HG03378 (cell line): ENCODE measurements around the gene ARHGEF1.
A peak's percentile ranks its signal among the peaks of the same experiment; 100 is the strongest.

Experiments
- ATAC-seq: cut with Tn5 transposase; IDR thresholded peaks from one replicate; pipeline ENCODE4 v1.9.1; 2021; ENCODE audit warnings: mild to moderate bottlenecking, moderate library complexity; ENCODE audit not compliant: unreplicated experiment

The ARHGEF1 gene

DNA sequence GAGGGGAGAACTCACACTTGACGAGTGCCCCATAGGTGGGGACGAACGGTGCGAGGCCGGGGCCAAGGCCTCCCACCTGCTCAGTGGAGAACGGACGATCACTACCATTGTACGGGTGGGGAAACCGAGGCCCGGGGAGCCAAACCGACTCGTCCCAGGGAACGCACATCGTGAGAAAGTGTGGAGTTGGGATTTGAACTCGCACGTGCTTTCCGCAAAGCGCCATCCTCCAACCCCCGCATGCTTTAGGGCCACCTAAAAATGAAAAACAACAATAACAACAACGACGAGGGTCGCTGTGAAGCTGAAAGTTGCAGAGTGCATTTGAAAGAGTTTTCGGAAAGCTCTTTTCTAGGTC lies 458 bp downstream of the ARHGEF1 start:
- no peak for ATAC-seq

DNA sequence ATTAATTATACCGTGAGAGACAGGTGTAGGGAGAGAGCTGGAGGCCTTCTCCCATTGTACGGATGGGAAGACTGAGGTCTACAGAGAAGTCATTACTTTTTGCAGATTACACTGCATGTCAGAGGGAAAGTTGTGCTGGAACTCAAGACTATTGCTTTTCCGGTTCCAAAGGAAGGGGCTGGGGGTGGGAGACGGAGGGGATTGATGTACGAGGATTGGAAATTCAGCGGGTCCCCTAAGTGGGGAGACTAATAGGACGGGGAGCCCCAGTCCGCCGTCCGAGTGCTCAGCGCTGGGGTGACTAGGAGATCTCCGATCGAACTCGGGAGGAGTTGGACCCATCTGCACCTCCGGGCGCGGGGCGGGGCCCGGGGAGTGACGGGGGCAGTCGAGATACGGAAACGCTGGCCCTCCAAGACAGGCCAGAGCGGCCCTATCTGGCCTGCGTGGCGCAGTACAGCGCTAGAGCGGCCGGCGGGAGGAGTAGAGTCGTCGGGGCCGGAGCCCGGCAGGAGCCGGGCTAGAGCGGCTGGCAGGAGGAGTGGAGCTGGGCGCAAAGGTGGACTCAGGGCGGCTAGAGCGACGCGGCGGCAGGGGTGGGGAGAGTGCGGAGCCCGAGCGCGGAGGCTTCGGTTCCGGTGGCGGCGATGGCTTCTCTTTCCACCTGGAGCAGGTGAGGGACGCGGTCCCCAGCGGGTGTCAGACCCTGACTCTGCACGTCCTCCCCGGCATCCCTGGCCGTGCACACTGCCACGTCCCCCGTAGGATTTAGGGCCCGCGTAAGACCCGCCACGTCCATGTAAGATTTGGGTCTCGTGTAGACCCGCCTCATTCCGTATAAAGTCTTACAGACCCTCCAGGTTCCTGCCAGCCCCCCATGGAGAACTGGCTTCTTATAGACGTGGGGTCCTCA lies 1.1 kb downstream of the ARHGEF1 start:
- peak; percentile 51 for ATAC-seq

DNA sequence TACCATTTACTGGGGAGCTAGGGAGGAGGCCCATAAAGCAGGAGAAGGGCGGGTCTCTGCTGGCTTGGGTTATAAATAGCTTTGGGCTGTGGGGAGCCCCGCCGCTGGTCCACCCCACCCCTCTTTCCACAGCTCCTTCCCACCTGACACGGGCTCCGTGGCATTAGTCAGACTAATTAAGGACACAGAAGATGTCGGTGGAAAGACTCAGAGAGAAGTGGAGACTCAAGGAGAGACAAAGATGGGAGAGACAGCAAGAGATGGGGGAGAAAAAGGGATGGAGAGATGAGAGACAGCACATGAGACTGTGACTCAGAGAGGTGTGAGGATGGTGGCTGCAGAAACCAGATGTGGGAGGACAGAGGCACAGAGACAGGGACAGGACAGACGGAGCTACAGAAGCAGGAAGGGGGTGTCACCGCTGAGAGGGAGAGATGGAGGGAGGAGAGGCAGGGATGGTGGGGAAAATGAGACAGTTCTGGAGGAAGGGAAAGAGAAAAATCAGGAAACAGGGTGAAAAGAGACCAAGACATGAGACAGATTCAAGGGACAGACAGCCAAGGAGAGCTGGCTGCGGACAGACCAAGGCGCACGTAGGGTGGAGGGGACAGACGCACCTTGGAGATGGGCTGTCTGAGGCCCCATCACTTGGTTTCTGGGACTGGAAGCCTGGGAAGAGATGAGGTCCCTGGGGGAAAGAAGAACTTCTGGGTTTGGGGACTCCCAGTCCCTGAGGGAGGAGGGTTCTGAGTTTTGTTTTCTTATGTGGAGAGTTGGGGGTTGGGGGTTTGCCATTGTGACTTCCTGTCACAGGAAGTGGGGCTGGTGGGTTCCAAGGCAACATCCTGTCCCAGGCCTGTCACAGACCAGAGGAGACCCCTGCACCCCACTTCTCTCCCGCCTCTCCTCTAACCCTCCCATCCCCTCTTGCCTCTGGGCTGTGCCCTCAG lies 4.1 kb downstream of the ARHGEF1 start:
- no peak for ATAC-seq

DNA sequence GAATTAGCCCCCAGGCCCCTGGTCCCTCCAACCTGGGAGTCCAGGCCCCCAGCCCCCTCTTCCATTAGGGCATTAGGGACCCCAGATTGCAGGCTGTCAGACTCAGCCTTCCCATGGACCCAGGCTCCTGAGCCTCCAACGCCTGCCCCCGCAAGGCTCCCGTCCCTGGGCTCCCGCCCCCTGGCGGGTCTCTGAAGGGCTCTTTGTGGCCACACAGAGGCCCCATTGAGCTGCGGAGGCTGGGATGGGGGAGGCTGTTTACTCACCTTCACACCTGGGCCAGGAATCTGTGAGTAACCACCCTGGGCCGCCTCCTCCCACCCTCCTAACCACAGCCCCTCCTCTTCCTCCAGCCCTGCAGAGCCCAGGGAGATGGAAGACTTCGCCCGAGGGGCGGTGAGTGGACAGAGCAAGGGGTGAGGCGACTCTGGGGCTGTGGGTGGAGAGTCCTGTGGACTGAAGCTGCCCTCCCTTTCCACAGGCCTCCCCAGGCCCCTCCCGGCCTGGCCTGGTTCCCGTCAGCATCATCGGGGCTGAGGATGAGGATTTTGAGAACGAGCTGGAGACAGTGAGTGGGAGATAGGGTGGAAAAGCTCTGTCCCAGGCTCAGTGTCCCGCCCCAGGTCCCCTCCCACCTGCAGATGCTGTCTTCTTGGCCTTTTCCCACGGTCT lies 4.9 kb downstream of the ARHGEF1 start:
- ATAC-seq, result no peak

DNA sequence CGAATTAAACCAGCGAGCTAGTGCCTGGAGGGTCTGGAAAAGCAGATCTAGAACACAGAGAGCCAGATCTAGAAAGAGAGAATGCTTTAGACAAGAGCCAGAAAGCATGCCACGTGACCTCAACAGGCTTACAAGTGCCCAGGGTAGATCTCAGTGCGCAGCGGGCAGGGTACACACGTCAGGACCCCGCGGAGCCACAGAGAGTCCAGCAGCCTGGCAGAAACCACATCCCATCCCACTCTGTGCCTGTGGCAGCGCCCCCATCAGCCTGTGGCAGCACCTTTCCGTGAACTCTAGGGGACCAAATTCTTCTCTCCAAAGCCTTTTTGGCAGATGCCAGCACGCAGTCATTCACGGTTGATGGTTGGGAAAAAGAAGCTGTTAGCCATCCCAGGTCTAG lies 5.9 kb downstream of the ARHGEF1 start:
- no peak for ATAC-seq

DNA sequence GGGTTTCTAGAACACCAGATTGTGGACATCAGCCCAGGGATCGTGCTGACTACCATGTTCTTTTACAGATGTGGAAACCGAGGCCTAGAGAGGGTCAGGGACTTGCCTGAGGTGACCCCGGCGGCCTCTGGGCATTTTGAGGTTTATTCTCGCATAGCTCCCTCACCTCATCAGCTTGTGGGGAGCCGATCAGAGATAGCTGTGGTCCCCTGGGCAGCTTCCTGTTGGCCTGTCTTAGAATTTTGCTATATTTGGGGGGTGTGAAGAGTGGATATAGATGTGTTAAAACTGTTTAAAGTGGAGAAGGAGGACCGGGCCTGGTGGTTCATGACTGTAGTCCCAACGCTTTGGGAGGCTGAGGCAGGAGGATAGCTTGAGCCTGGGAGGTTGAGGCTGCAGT lies 6.9 kb downstream of the ARHGEF1 start:
- no peak for ATAC-seq

DNA sequence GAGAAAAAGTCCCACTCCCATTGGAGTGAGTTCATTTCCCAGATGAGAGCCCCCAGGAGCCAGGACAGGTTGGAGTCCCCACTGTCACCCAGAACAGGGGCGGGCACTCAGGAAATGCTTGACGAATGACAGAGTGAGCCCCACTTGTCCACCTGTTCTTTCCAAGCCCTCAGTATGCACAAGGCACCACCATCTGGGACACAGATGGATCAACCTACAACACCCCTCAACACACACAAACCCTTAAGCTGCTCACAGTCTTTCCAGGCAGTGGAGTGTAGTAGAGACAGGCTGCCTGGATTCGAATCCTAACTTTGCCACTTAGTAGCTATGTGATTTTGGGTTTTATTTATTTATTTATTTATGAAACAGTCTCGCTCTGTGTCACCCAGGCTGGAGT lies 8.0 kb downstream of the ARHGEF1 start:
- ATAC-seq, result no peak

DNA sequence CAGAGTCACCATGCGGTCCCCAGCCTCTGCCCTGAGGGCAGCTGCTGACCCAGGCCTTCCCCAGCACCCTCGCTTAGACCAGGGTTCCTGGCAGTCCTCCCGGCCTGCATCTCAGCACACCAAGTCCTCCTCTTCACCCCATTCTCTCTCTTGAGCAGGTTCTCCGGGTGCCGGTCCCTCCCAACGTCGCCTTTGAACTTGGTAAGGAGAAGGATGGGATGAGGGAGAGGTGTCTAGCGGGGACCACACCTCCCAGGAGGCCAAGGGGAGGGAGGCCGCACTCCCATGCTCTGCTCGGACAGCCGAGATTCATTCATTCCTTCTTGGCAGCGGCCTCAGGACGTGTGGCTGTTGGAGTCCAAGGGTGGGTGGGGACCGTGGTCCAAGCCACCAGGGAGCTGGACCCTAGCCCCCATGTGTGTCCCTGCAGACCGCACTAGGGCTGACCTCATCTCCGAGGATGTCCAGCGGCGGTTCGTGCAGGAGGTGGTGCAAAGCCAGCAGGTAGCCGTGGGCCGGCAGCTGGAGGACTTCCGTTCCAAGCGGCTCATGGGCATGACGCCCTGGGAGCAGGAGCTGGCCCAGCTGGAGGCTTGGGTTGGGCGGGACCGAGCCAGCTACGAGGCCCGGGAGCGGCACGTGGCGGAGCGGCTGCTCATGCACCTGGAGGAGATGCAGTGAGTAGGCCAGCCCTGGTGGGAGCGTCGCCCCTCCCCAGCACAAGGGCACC lies 9.4 kb downstream of the ARHGEF1 start:
- ATAC-seq, result no peak

DNA sequence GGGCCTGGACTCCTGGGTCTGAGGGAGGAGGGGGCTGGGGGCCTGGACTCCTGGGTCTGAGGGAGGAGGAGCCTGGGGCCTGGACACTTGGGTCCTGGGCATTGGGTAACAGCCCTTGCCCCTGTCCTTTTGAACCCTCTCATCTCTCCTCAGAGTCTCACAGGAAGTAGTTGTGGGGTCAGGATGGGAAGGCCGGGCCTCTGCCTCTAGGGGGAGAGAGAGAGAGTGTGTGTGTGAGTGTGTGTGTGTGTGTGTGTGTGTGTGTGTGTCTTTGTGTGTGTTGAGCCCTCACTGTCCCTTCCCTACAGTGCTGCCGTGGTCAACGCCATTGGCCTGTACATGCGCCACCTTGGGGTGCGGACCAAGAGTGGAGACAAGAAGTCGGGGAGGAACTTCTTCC lies 10.9 kb downstream of the ARHGEF1 start:
- ATAC-seq, result no peak

DNA sequence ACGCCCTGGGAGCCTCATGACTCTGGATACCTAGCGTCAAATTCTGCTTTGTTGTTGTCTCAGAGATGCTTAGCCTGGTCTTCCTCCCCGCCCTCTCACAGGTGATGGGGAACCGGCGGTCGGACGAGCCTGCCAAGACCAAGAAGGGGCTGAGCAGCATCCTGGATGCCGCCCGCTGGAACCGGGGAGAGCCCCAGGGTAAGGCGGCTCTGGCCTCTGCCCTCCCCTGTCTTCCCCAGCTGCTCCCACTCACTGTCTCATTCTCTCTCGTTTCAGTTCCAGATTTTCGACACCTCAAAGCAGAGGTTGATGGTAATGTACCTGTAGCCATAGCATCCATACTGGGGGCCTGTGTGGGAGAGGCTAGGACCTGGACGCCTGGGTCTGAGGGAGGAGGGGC lies 11.4 kb downstream of the ARHGEF1 start:
- ATAC-seq, result no peak

DNA sequence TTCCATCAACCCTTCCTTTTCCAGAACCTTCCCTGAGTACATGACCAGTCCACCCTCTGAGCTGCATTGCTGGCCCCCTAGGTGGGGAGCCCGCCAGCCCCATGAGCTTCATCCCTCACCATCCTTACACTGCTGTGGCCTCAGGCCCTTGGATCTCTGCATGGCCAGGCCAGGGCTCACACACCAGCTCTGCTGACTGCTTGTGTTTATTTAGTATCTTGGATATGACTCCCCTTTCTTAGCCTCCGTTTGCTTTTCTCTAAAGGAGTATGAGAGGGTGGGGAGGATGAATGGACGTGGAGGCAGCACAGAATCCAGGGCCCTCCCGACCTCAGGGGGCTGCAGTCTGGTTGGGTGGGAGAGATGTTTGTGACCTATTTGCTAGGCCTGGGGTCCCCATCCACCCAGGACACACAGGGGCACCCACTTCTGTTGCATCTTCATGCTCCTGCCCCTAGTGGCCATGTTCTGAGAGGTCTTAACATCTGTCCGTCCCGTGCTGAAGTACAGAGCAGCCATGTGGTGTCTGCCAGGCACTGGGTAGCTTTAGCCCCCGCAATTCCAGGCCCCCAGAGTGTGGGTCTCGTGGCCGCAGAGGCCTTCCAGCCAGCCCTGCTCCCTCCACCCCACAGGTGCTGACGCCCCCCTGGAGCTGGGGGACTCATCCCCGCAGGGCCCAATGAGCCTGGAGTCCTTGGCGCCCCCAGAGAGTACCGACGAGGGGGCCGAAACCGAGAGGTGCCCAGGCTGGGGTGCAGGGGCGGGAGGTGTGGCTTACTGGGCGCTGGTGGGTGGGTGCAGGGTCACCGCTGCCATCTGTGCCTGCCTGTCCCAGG lies 13.0 kb downstream of the ARHGEF1 start:
- ATAC-seq, result no peak

DNA sequence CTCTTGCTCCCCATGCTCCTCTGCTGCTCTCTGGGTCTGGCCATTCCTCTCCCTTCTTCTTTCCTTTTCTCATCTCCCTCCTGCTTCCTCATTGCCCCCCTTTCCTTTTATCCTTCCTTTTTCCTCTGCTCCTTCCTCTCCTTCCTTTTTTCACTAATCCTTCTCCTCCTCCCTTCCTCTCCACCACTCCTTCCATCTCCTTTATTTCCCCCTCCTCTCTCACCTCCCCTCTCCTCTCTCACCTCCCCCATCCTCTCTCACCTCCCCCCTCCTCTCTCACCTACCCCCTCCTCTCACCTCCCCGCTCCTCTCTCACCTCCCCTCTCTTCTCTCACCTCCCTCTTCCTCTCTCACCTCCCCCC lies 13.6 kb downstream of the ARHGEF1 start:
- no peak for ATAC-seq

DNA sequence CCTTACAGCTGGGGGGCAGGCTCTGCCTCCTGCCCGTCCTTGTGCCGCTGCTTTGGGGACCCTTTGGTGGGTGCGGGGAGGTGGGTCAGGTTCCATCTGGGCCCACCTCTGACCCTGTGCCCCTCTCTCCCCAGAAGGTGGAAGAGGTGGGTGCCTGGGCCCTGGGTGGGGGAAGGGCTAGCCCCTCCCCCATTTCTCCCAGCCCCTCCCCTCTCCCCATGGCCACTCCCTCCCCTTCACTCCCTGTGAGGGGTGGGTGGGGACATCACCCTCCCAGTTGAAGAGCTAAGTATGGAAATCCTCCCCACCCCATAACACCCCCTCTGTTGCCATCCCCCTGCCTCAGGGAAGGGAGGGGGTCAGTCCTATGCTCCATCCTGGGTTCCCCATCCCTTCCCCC lies 14.2 kb downstream of the ARHGEF1 start:
- no peak for ATAC-seq

DNA sequence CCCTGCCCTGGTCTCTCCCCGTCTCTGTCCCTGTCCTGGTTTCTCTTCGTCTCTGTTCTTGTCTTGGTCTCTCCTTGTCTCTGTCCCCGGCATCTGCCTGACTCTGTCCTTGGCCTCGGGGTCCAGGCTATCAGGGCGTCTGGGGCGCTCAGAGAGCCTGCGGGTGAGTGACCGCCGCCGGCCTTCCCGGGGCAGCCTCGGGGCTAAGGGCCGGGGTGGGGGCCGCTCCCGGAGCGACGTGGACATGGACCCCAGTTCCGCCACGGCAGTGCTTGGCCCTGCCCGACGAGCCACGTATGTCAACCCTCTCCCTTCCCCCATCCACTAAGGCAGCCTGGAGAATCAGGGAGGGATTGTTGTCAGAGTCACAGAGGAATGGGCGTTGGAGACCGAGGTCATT lies 14.8 kb downstream of the ARHGEF1 start:
- ATAC-seq, result no peak

DNA sequence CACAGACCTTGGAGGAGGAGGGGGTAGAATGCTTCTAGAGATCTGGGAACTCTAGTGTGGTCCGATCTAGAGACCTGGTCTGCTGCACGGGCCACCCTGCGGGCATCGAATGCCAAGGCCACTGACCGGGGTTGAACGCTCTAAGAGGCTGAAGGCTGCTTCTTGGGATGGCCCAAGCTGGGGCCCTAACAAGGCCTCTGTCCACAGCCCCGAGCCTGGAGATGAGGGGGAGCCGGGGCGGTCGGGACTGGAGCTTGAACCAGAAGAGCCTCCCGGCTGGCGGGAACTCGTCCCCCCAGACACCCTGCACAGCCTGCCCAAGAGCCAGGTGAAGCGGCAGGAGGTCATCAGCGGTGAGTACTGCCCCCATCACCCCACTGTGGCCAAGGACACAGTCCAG lies 15.3 kb downstream of the ARHGEF1 start:
- ATAC-seq, result no peak

DNA sequence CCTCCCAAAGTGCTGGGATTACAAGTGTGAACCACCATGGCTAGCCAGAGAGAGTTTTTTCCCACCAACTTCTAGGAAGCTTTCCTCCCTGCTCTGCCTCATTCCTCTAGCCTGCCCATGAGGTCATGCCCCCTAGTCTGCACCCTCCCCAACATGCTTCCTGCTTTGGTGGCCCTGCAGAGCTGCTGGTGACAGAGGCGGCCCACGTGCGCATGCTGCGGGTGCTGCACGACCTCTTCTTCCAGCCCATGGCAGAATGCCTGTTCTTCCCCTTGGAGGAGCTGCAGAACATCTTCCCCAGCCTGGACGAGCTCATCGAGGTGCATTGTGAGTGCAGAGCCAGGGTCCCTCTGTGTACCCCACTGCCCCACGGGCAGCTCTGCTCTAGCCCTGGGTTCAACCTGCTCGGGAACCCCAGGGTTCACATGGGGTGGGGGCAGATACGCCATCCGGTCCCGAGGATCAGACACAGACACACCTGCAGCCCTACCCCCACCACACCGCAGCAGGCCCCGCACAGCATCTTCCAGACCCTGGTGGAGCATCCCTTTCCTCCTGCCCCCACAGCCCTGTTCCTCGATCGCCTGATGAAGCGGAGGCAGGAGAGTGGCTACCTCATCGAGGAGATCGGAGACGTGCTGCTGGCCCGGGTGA lies 18.9 kb downstream of the ARHGEF1 start:
- ATAC-seq, result no peak

DNA sequence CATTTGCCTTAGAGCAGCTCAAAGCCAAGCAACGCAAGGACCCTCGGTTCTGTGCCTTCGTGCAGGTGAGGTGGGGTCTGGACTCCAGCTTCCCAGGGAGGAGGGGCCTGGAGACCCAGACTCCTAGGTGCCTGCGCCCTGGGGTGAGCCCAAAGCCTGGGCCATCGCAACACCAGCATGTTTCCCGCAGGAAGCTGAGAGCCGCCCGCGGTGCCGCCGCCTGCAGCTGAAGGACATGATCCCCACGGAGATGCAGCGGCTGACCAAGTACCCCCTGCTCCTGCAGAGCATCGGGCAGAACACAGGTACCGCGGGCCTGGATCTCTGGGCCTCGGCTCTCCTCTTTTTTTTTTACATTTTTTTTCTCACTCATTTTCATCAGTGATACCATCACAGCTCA lies 19.6 kb downstream of the ARHGEF1 start:
- ATAC-seq, result no peak

DNA sequence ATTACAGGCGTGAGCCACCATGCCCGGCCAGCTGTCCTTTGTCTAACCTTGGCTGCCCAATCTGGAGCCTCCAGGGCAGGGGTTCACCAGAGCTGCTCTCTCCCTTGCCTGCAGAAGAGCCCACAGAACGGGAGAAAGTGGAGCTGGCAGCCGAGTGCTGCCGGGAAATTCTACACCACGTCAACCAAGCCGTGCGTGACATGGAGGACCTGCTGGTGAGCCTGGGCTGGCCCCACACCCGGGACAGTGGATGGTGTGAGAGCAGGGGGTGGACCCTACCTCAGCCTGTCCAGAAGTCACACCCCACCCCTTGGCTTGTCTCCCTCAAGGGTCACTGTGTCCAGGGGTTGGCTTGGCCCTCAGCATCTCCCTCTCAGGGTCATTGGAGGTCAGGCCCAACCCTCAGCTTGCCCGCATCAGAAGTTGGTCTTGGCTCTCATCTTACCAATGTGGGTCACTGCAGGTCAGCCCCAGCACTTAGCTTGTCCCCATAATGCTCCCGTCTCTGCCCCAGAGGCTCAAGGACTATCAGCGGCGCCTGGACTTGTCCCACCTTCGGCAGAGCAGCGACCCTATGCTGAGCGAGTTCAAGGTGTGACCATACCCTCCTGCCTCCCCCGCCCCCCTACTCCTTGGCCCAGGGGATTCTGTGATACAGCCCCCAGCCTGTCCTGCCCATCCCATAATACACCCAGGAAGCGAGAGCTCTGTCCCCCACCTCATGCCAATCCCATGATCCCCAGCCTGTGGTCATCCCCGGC lies 20.4 kb downstream of the ARHGEF1 start:
- ATAC-seq, result no peak
